Measurements from ENCODE around the gene ZNF263. TPM values are rescaled to one million over a fixed set of nuclear protein-coding genes. Genes with fewer than 3 reads are reported as not detected.
A peak's percentile ranks its signal among the peaks of the same experiment; 100 is the strongest.

The ZNF263 gene
- total RNA-seq (2014; rRNA removed; shearing (Covaris generic)), result 38.8 and 39.1 TPM in 2 replicates
- 26.8 and 30.2 TPM in 2 replicates for polyA plus RNA-seq (2015; cell fraction: cytosol; rRNA removed)
- polyA plus RNA-seq (2015; cell fraction: nucleus; rRNA removed), result 35.6 and 38.7 TPM in 2 replicates

DNA sequence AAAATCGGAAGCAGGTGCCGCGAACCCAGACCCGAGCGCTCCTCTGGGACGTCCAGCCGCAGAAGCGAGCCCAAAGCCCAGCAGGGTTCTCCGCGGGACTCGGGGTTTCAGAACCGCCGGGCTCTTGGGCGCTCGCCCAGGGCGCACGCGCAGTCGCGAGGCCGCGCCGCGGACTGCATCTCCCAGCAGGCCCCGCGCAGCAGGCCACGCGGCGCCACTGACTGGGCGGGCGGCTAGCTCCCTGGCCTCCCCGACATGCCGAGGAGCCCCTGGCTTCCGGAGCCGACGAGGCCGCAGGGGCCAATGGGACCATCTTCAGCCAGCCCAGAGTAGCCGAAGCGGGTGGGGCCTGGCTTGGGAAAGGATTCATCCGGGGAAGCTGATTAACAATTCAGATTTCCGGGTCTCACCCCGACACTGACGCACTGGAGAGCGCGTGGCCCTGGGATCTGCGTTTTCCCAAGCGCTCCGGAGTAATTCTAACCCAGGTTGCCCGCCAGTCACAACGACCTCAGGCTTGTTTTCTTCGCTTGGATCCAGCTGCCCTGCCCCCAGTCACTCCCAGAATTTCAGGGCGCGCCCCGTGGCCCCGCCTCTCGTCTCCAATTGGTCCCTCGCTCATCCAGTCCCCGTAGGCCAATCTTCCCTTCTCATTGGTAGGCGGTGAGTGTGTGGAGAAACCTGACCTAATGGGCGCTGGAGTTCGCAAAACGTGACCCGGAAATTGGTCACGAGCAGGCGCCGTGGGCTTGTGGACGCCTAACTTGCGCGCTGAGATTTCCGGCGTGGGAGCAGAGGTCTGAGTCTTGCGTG is at the start of gene ZNF263:
TSS of gene ZNF263 (plus strand) at position 762 of the 813 bp plus-strand sequence. CDS start 328 bp downstream, outside the sequence.
- peak; percentile 96 for DNase-seq (ENCODE audit: low read depth)

DNA sequence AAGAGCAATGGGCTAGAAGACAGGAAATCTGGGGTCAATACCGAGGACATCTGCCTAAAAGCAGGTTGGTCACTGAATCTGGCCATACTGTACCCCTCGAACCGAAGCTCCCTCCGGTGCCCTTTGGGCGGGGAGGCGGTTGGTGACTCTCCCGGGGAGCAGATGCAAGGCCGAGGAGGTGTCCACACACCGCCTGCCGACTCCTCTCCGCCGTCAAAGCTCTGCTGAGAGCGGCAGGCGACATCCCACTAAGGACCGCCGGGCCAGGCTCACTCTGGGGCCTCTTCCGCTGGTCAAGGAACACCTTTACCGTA is 48.8 kb upstream of the ZNF263 start:
- DNase-seq (ENCODE audit: low read depth), result no peak

DNA sequence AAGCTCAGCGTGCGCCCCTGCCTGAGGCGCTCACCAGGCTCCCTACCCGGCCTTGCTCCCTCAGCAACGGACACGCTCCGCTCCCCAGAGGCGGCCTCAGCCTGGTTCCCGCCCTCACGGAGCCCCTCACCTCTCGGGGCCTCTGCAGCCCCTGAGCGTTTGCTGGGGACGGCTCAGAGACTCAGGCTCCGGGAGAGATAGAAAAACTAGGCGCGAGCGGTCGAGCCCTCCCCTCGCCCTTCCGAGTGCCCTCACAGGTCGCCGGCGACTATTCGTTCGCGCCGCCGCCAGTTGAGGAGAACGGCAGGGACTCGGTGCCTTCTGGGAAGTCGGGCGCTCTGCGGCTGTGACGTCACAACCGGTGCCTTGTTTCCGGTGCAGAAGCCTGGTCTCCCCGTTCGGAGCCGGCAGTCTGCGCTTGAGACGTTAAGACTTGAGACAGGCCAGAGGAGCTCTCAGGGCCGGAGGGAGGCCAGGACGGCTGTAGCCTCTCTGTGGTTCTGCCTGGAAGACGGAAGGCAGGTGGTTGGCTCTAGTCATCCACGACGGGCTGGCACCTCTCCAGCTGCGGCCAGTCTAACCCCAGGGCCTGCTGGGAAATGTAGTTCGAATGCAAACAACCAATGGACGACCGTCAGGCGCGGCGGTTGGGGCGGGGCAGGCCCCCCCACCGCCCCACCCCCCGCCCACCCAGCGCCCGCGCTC is 48.3 kb upstream of the ZNF263 start, which contains the start of gene ZNF200:
TSS of gene ZNF200 (minus strand) at position 302 of the 705 bp plus-strand sequence. CDS start 1,403 bp downstream, outside the sequence.
- DNase-seq (ENCODE audit: low read depth), result peak; percentile 91

GRCh38 chr16:3235856-3236669 is 47.2 kb upstream of the ZNF263 start:
- no peak for DNase-seq (ENCODE audit: low read depth)

- no peak for DNase-seq (ENCODE audit: low read depth)
Observed at GRCh38 chr16:3241761-3242160, 41.5 kb upstream of the ZNF263 start.

DNA sequence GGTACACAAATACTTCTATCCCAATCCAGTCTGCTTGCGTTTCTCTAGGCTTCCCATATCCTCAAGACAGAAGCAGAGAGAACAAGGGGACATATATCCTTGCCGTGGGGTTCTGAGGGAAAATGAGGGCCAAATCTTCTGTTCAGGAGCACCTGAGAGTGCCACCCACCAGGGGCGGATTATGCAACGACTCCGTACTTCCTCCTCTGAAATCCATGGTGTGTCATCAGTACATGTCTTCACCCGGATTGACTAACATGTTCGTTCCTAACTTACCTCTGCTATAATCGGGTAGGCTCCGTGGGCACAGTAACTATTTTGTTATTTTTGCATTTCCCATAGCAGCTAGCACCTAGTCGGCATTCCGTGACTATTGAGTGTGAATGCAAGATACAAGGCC is 40.6 kb upstream of the ZNF263 start:
- DNase-seq (ENCODE audit: low read depth), result no peak

GRCh38 chr16:3243882-3244281 is 39.4 kb upstream of the ZNF263 start:
- DNase-seq (ENCODE audit: low read depth), result peak; percentile 19

- no peak for DNase-seq (ENCODE audit: low read depth)
Observed at GRCh38 chr16:3246002-3246401, 37.3 kb upstream of the ZNF263 start.

GRCh38 chr16:3246876-3247275 is 36.4 kb upstream of the ZNF263 start:
- DNase-seq (ENCODE audit: low read depth), result no peak

DNA sequence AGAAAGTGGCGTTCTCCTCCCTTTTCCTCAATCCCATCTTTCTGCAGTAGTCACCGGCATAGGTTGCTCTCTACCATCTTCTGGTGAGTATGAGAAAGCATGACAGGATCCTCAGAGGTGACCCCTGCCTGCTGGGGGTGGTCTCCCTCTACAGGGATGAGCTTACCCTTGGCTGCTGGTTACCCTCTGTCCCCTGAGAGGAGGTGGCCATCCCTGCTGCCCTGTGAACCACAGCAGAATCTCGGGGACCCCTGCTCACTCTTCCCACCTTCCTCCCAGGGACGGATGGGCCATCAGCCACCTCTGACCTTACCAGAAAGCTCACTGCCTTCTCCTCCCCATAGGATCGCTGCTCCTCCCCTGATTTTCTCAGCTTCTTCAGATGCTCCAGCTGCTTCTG is 34.7 kb upstream of the ZNF263 start:
- no peak for DNase-seq (ENCODE audit: low read depth)

- no peak for DNase-seq (ENCODE audit: low read depth)
Observed at GRCh38 chr16:3249020-3249419, 34.3 kb upstream of the ZNF263 start.

GRCh38 chr16:3249451-3249850 is 33.8 kb upstream of the ZNF263 start:
- DNase-seq (ENCODE audit: low read depth), result no peak

- no peak for DNase-seq (ENCODE audit: low read depth)
Observed at GRCh38 chr16:3252967-3253366, 30.3 kb upstream of the ZNF263 start.

DNA sequence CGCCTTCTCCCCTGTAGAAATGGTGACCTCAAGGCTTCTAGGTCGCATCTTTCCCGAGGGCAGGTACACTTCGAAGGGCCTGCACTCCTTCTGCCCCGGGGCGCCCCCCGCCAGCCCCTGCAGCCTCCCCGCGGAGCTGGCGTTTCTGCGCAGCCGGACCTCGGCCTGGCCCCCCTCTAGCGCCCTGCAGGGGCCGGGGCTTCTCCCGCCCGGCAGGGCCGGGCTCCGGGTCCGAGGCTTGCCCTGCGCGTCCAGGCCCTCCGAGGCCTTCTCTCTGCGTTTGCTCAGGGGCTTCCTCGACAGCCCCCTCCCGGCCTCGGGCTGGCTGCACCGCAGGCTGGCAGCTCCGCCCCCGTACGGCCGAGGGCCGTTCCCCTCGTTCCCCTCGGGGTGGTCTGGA is 29.0 kb upstream of the ZNF263 start:
- no peak for DNase-seq (ENCODE audit: low read depth)

- DNase-seq (ENCODE audit: low read depth), result peak; percentile 61
Observed at GRCh38 chr16:3256146-3256865, 27.0 kb upstream of the ZNF263 start, which contains the start of gene MEFV. TSS of gene MEFV (minus strand) at chr16:3256633. CDS start at chr16:3256587, 46 bp downstream.

DNA sequence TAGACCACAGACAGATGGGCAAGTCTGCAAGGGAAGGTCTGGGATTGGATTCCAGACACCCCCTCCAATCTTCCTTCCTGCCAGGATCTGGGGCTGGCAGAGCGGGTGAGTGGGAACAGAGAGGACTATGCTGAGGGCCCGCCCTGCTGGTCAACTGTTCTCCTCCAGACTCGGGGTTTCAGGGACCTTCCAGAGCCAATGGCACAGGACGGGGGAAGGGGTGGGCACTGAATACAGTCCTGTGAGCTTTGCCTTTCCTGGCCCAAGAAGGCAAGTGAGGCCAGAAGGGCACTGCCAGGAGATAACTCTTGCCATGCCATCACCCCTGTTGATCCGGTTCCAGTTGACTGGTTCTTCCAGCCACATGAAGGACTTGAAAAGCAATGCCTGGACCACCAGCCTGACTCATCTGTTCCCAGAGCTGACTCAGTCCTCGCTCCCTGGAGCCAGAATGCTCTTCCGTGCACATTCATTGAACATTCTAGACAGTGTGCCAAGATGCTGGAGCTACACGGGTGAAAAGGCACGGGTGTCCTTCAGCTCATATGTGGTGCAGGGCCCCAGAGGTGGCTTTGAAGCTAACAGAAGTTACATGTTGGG is 26.3 kb upstream of the ZNF263 start:
- DNase-seq (ENCODE audit: low read depth), result peak; percentile 70

GRCh38 chr16:3259836-3260235 is 23.5 kb upstream of the ZNF263 start:
- DNase-seq (ENCODE audit: low read depth), result no peak

GRCh38 chr16:3262517-3262916 is 20.8 kb upstream of the ZNF263 start:
- DNase-seq (ENCODE audit: low read depth), result no peak

DNA sequence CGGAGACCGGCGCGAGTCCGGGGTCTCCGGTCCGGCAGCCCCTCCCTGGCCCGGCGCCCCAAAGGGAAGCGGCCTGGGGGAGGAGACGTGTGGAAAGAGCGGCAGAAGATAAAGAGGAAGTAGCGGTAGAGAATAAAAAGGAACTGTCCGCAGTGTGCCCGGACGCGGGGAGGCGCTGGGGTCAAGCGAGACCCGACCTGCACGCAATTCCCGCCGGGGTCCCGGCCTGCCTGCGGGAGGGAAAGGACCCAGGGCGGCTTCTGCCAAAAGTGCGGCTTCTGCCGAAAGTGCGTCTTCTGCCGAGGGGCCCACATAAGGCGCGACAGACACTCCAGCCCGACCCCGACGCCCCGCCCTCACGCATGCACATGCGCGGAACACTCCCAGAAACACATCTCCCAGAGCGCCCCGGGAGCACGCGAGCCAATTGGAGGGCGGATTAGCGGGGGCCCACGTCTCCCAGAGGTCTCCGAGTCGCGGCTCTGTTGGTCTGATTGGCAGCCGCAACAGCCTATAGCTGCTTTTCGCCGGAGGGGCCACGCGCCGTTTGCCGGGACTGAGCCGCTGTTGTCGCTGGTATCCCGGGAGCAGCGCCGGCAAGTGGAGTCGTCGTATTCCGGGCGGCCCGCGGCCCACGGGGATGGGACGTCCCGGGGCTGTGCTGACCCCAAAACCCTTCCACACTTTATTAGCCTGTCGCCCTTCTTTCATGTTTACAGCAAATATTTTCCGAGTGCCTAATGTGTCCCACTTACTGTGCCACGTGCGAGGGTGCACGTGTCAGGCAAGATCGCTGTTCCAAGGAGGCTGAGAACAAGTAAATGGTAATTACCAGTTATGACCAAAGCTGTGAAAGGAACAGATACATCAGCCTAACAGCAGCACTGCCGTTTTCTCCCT is 18.9 kb upstream of the ZNF263 start:
- DNase-seq (ENCODE audit: low read depth), result peak; percentile 98
